ENCODE data around the gene ATP13A3.

Gene ATP13A3

GRCh38 chr3:194424953-194425352 lies 61.8 kb downstream of the ATP13A3 start:
- Histone ChIP-seq H3K4me2 (no peak overlapping the region), H4K20me1 (no peaks in the 10 kb centered on the region; the same call in 1 of the 2 replicates), H3K9ac (no peak overlapping the region), H3K9me3 (no peaks in the 10 kb centered on the region), H3K4me1 (no peaks in the 10 kb centered on the region), H3K27ac (no peak overlapping the region), H3K36me3 (peaks cover 57% of the 10 kb centered on the region), H3K4me3 (no peak overlapping the region), H3K27me3 (no peaks in the 10 kb centered on the region)
- no peak for TF ChIP-seq Cebpa-rat (IDR thresholded peaks at IDR 0.05)

GRCh38 chr3:194424373-194424772 lies 62.4 kb downstream of the ATP13A3 start:
- Histone ChIP-seq H4K20me1 (no peaks in the 10 kb centered on the region; the same call in 1 of the 2 replicates), H3K4me1 (no peaks in the 10 kb centered on the region), H3K4me3 (no peak overlapping the region), H3K9me3 (no peaks in the 10 kb centered on the region), H3K9ac (no peak overlapping the region), H3K36me3 (peaks cover 55% of the 10 kb centered on the region), H3K4me2 (no peak overlapping the region), H3K27me3 (no peaks in the 10 kb centered on the region), H3K27ac (no peak overlapping the region)
- TF ChIP-seq Cebpa-rat (IDR thresholded peaks at IDR 0.05): no peak

GRCh38 chr3:194423317-194423716 lies 63.5 kb downstream of the ATP13A3 start:
- no peak overlapping the region for H3K4me2 ChIP-seq
- no peak for TF ChIP-seq Cebpa-rat (IDR thresholded peaks at IDR 0.05)
- no peak overlapping the region for H3K4me3 ChIP-seq
- H3K9me3 ChIP-seq: no peaks in the 10 kb centered on the region
- H4K20me1 ChIP-seq: no peaks in the 10 kb centered on the region; the same call in 1 of the 2 replicates
- no peak overlapping the region for H3K27ac ChIP-seq
- no peaks in the 10 kb centered on the region for H3K27me3 ChIP-seq
- H3K36me3 ChIP-seq: peaks cover 57% of the 10 kb centered on the region
- no peaks in the 10 kb centered on the region for H3K4me1 ChIP-seq
- no peak overlapping the region for H3K9ac ChIP-seq

- no peak overlapping the region for H3K4me2 ChIP-seq
- no peaks in the 10 kb centered on the region for H3K27me3 ChIP-seq
- no peak overlapping the region for H3K27ac ChIP-seq
- no peak overlapping the region for H3K4me3 ChIP-seq
- no peak overlapping the region for H3K9ac ChIP-seq
- H3K36me3 ChIP-seq: peaks cover 55% of the 10 kb centered on the region
- no peaks in the 10 kb centered on the region for H3K4me1 ChIP-seq
- TF ChIP-seq Cebpa-rat (IDR thresholded peaks at IDR 0.05): no peak
- no peaks in the 10 kb centered on the region for H3K9me3 ChIP-seq
- H4K20me1 ChIP-seq: no peaks in the 10 kb centered on the region; the same call in 1 of the 2 replicates
These were observed 64.6 kb downstream of the ATP13A3 start for GRCh38 chr3:194422188-194422587.

- Histone ChIP-seq H3K27ac (no peak overlapping the region), H3K4me1 (no peaks in the 10 kb centered on the region), H3K9ac (no peak overlapping the region), H3K27me3 (no peaks in the 10 kb centered on the region), H4K20me1 (no peaks in the 10 kb centered on the region; the same call in 1 of the 2 replicates), H3K4me2 (no peak overlapping the region), H3K9me3 (no peaks in the 10 kb centered on the region), H3K36me3 (peaks cover 49% of the 10 kb centered on the region), H3K4me3 (no peak overlapping the region)
- no peak for TF ChIP-seq Cebpa-rat (IDR thresholded peaks at IDR 0.05)
These were observed 68.1 kb downstream of the ATP13A3 start for GRCh38 chr3:194418671-194419070.

GRCh38 chr3:194407423-194407822 lies 79.4 kb downstream of the ATP13A3 start:
- H3K27me3 ChIP-seq: no peaks in the 10 kb centered on the region
- peaks cover 28% of the 10 kb centered on the region for H3K4me1 ChIP-seq
- TF ChIP-seq Cebpa-rat (IDR thresholded peaks at IDR 0.05): no peak
- H3K27ac ChIP-seq: no peak overlapping the region
- H3K4me3 ChIP-seq: no peak overlapping the region
- no peaks in the 10 kb centered on the region for H3K9me3 ChIP-seq
- peaks cover 24% of the 10 kb centered on the region; the same call in 1 of the 2 replicates for H3K36me3 ChIP-seq
- H4K20me1 ChIP-seq: no peaks in the 10 kb centered on the region
- H3K9ac ChIP-seq: no peak overlapping the region
- H3K4me2 ChIP-seq: no peak overlapping the region

- peaks cover 43% of the 10 kb centered on the region for H3K4me1 ChIP-seq
- H3K27me3 ChIP-seq: no peaks in the 10 kb centered on the region
- no peak for TF ChIP-seq Cebpa-rat (IDR thresholded peaks at IDR 0.05)
- H3K9ac ChIP-seq: no peak overlapping the region
- H3K27ac ChIP-seq: no peak overlapping the region
- H3K36me3 ChIP-seq: peaks cover 11% of the 10 kb centered on the region; the same call in 1 of the 2 replicates
- no peaks in the 10 kb centered on the region for H4K20me1 ChIP-seq
- no peak overlapping the region for H3K4me2 ChIP-seq
- H3K9me3 ChIP-seq: no peaks in the 10 kb centered on the region
- H3K4me3 ChIP-seq: no peak overlapping the region
These were observed 81.0 kb downstream of the ATP13A3 start for GRCh38 chr3:194405766-194406165.

- Histone ChIP-seq H3K9ac (no peak overlapping the region), H3K27ac (no peak overlapping the region), H3K36me3 (peaks cover 11% of the 10 kb centered on the region; the same call in 1 of the 2 replicates), H4K20me1 (no peaks in the 10 kb centered on the region), H3K4me2 (no peak overlapping the region), H3K4me3 (no peak overlapping the region), H3K27me3 (no peaks in the 10 kb centered on the region), H3K9me3 (no peaks in the 10 kb centered on the region), H3K4me1 (peaks cover 41% of the 10 kb centered on the region)
- TF ChIP-seq Cebpa-rat (IDR thresholded peaks at IDR 0.05): no peak
These were observed 82.2 kb downstream of the ATP13A3 start for GRCh38 chr3:194404365-194405140.

- Histone ChIP-seq H3K4me1 (peaks cover 59% of the 10 kb centered on the region), H3K27me3 (peaks cover 22% of the 10 kb centered on the region), H3K4me2 (peak overlapping the region; percentile 13; the same call in 1 of the 2 replicates), H3K4me3 (no peak overlapping the region), H3K9ac (no peak overlapping the region), H4K20me1 (no peaks in the 10 kb centered on the region), H3K27ac (no peak overlapping the region), H3K36me3 (peaks cover 11% of the 10 kb centered on the region; the same call in 1 of the 2 replicates), H3K9me3 (no peaks in the 10 kb centered on the region)
- TF ChIP-seq Cebpa-rat (IDR thresholded peaks at IDR 0.05): no peak
These were observed 84.9 kb downstream of the ATP13A3 start for GRCh38 chr3:194401868-194402329.

- peaks cover 11% of the 10 kb centered on the region; the same call in 1 of the 2 replicates for H3K36me3 ChIP-seq
These were observed 85.5 kb downstream of the ATP13A3 start for GRCh38 chr3:194401346-194401745.

More at GRCh38 chr3:194401346-194401745, 85.5 kb downstream of the ATP13A3 start:
- Histone ChIP-seq H3K27ac (no peak overlapping the region), H3K4me3 (no peak overlapping the region), H3K9me3 (no peaks in the 10 kb centered on the region), H3K27me3 (peaks cover 22% of the 10 kb centered on the region), H3K9ac (no peak overlapping the region), H3K4me2 (peak overlapping the region; percentile 25; the same call in 1 of the 2 replicates), H3K4me1 (peaks cover 65% of the 10 kb centered on the region), H4K20me1 (no peaks in the 10 kb centered on the region)
- TF ChIP-seq Cebpa-rat (IDR thresholded peaks at IDR 0.05): no peak

Data from BLaER1 (cell line).